Measurements from ENCODE around the gene C1orf74. TPM values are rescaled to one million over a fixed set of nuclear protein-coding genes. Genes with fewer than 3 reads are reported as not detected.
A peak's percentile ranks its signal among the peaks of the same experiment; 100 is the strongest.

The C1orf74 gene
- total RNA-seq, 1 experiment from 2014 or later = 5.6 TPM

DNA sequence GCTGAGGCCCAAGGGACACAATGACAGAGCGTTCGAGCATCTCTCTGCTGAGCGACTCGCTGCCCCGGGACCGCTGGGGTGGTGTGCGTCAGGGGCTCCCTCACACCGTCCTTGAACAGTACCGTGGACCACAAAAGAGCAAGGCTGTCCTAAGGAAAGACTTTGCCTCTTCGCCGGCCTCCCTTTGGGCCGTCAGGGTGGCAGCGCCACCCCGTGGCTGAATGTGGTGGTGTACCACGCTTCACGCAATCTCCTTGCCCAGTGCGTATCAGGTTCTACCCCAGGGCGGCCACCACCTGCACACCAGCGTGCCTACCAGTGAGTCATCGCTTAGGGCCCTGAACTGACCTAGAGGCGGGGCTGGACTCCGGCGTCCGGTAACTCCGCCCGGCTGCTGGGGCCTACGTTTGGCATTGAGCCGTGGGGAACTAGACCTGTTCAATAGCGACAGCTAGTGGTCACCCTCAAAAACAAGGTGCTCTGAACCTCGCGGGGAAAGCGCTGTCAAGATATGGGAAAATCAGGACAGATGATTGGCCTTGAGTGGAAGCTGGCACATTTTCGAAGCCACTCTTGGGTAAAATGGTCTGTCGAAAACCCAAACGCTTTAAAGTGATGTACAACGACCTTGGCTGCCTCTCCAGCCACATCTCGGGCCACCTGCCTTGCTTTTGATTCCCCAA, 36.6 kb downstream of the C1orf74 start (continued):
- TF ChIP-seq, protein P1, sequence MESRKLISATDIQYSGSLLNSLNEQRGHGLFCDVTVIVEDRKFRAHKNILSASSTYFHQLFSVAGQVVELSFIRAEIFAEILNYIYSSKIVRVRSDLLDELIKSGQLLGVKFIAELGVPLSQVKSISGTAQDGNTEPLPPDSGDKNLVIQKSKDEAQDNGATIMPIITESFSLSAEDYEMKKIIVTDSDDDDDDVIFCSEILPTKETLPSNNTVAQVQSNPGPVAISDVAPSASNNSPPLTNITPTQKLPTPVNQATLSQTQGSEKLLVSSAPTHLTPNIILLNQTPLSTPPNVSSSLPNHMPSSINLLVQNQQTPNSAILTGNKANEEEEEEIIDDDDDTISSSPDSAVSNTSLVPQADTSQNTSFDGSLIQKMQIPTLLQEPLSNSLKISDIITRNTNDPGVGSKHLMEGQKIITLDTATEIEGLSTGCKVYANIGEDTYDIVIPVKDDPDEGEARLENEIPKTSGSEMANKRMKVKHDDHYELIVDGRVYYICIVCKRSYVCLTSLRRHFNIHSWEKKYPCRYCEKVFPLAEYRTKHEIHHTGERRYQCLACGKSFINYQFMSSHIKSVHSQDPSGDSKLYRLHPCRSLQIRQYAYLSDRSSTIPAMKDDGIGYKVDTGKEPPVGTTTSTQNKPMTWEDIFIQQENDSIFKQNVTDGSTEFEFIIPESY (IDR thresholded peaks at IDR 0.05; ENCODE audit: extremely low read depth, insufficient replicate concordance, low read length) = no peak
- TF ChIP-seq SRF (IDR thresholded peaks at IDR 0.05; ENCODE audit: low read depth) = no peak
- TF ChIP-seq, protein P2, sequence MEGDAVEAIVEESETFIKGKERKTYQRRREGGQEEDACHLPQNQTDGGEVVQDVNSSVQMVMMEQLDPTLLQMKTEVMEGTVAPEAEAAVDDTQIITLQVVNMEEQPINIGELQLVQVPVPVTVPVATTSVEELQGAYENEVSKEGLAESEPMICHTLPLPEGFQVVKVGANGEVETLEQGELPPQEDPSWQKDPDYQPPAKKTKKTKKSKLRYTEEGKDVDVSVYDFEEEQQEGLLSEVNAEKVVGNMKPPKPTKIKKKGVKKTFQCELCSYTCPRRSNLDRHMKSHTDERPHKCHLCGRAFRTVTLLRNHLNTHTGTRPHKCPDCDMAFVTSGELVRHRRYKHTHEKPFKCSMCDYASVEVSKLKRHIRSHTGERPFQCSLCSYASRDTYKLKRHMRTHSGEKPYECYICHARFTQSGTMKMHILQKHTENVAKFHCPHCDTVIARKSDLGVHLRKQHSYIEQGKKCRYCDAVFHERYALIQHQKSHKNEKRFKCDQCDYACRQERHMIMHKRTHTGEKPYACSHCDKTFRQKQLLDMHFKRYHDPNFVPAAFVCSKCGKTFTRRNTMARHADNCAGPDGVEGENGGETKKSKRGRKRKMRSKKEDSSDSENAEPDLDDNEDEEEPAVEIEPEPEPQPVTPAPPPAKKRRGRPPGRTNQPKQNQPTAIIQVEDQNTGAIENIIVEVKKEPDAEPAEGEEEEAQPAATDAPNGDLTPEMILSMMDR (IDR thresholded peaks at IDR 0.05 in 2 of 3, conservative IDR thresholded peaks at IDR 0.05 in 1 of 3; ENCODE audit: borderline replicate concordance in 1 of 3, insufficient read depth in 1 of 3, low read depth in 2 of 3, low read length in 2 of 3) = peak; percentile 88 to 97 (median 94)
- TF ChIP-seq CEBPB (IDR thresholded peaks at IDR 0.05; ENCODE audit: low read depth) = no peak; the same call in 1 of the 2 replicates
- TF ChIP-seq CBX3 (IDR thresholded peaks at IDR 0.05; ENCODE audit: low read depth) = peak; percentile 93
- TF ChIP-seq JUND (IDR thresholded peaks at IDR 0.05) = peak; percentile 91
- TF ChIP-seq POLR2A (IDR thresholded peaks at IDR 0.05; ENCODE audit: borderline replicate concordance, extremely low read depth, insufficient read depth, insufficient read length) = no peak
- no peak for TF ChIP-seq TCF7L2 (IDR thresholded peaks at IDR 0.05; ENCODE audit: borderline replicate concordance, extremely low read depth, insufficient read depth, insufficient read length)
- TF ChIP-seq EZH2 (IDR thresholded peaks at IDR 0.05) = no peak
